GM12875 (cell line): Measurements from ENCODE around the gene CDH12.
"Not testable (repeated sequence)": the region's sequence is repeated elsewhere in the genome, so short reads cannot be mapped to it uniquely, and the experiment has no call there.

Experiments used
- H3K4me3 ChIP-seq: one replicate; pipeline ENCODE4 v1.5.1; 2011; ENCODE audit warnings: low read depth, low read length, control low read depth
- CTCF ChIP-seq: IDR thresholded peaks from 2 replicates; pipeline ENCODE4 v1.5.1; 2011; ENCODE audit warnings: low read depth, mild to moderate bottlenecking, control low read depth, inconsistent platforms, low read length, moderate library complexity, borderline replicate concordance; ENCODE audit not compliant: insufficient read depth

Gene CDH12

DNA sequence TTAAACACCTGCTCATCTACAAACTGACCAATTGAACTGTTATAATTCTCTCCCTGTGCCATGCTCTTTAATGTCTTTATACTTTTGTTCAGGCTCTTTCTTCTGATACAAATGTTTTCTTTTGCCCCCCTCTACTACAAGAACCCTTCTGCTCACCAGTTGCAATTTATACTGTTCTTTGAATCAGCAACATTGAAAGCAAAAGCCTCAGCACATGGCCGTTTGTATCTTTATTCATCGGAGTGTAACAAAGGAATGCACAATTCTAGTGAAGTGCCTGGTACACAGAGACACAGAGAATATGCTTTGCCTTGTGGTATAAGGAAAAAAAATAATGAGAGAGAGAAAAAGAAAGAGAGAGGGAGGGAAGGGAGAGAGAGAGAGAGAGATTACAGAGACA lies 547.1 kb downstream of the CDH12 start:
- no peak for TF ChIP-seq CTCF
- H3K4me3 ChIP-seq, result no peak overlapping the region

GRCh38 chr5:22295832-22296231 lies 557.3 kb downstream of the CDH12 start:
- H3K4me3 ChIP-seq, result no peak overlapping the region
- TF ChIP-seq CTCF, result no peak

DNA sequence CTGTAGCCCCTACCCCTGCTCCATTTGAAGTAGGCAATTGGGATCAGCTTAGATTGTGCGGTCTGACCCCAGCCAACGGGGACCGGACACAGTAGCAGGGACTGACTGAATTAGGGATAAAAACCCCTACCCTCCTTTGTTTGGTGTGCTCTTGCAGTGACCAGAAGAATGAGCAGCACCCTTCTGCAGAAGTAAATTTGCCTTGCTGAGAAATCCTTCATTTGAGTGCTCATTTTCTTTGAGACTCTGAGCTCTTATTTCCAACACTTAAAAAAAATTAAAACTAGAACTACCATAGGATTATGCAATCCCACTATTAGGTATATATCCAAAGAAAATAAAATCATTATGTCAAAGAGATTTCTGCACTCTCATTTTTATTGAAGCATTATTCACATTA lies 560.0 kb downstream of the CDH12 start:
- H3K4me3 ChIP-seq, result no peak overlapping the region
- no peak for TF ChIP-seq CTCF

DNA sequence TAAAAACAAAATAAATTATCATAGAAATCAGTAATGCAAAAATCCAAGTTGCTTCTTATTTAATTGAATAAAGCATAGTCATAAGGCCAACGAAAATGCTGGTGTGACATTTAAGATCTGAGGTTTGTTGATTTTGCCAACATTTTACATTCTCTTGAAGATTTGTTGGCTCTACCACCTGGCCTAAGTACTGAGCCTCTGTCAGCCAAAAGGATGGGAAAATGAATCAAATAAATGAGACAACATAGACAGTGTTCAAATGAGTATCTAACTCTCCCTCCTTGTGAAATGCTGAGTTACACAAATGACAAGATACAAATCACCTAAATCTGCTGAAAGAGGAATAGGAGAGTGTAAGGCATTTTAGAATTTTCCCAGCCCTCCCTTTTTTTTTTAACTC lies 575.0 kb downstream of the CDH12 start:
- no peak for TF ChIP-seq CTCF
- H3K4me3 ChIP-seq, result no peak overlapping the region

DNA sequence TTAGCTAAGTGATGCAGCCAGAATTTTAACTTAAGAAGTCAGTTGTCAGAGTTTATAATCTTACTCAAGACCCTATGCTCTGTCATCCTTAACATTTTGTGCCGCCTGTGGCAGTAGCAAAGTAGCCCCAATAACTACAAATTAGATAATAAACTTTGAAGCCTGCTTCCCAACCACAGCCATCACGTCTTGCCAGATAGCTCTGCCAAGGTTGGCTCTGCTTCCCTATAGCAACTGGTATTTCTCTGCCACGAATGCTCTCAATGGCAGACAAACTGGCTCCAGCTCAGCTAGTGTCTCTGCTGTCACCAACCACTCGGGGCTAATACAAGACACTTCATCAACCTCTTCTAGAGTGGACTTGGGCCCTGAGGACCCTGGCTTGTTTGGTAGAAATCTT lies 576.1 kb downstream of the CDH12 start:
- H3K4me3 ChIP-seq, result no peak overlapping the region
- TF ChIP-seq CTCF, result no peak

- H3K4me3 ChIP-seq, result not testable (repeated sequence)
These were observed 587.3 kb downstream of the CDH12 start for GRCh38 chr5:22265855-22266254.

- no peak for TF ChIP-seq CTCF
- no peak overlapping the region for H3K4me3 ChIP-seq
These were observed 595.0 kb downstream of the CDH12 start for GRCh38 chr5:22258139-22258538.

DNA sequence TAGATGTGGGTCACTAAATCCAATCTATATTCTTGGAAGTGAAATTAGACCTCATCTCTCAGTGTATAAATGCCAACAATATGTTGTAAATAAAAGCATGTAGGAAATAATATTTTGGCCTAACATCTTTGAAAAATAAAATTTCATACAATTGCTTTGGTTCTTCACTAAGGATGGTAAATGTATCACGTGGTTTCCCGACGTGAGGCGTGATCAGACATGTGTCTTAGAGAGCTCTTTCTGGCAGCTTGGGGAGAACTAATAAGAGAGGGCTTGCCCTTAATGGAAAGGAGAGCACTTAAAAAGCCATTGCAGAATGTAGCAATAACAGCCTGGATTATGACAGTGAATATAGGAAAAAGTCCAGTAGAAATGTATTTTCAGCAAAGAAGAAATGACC lies 602.6 kb downstream of the CDH12 start:
- no peak for TF ChIP-seq CTCF
- H3K4me3 ChIP-seq, result no peak overlapping the region
